H9 (cell line): ENCODE measurements around the gene MATN4. TPM values are rescaled to one million over a fixed set of nuclear protein-coding genes. Genes with fewer than 3 reads are reported as not detected.

Experiments
- DNase-seq: peaks from one replicate; pipeline ENCODE4 v3.0.0-alpha.2; 2017
- H2AFZ ChIP-seq: one replicate; pipeline ENCODE4 v1.6.1; 2013; ENCODE audit warnings: mild to moderate bottlenecking, low read length, control low read depth, moderate library complexity
- H2AK5ac ChIP-seq: 2 replicates; pipeline ENCODE4 v1.6.1; 2013; ENCODE audit warnings: low read length, control low read depth, mixed read lengths; ENCODE audit not compliant: insufficient read length
- H2BK120ac ChIP-seq: one replicate; pipeline ENCODE4 v1.6.1; 2013; ENCODE audit warnings: low read depth, mild to moderate bottlenecking, low read length, control low read depth, inconsistent platforms; ENCODE audit not compliant: poor library complexity, severe bottlenecking
- H2BK12ac ChIP-seq: 2 replicates; pipeline ENCODE4 v1.6.1; 2013; ENCODE audit warnings: low read length, control low read depth, mixed read lengths, low read depth; ENCODE audit not compliant: insufficient read length
- H2BK15ac ChIP-seq: 2 replicates; pipeline ENCODE4 v1.6.1; 2013; ENCODE audit warnings: low read depth, low read length, control low read depth
- H2BK20ac ChIP-seq: one replicate; pipeline ENCODE4 v1.6.1; 2013; ENCODE audit warnings: low read depth, mild to moderate bottlenecking, low read length, control low read depth, inconsistent platforms; ENCODE audit not compliant: poor library complexity, severe bottlenecking
- H2BK5ac ChIP-seq: 2 replicates; pipeline ENCODE4 v1.6.1; 2013; ENCODE audit warnings: low read length, control low read depth, mixed read lengths; ENCODE audit not compliant: insufficient read length
- H3K14ac ChIP-seq: 2 replicates; pipeline ENCODE4 v1.6.1; 2013; ENCODE audit warnings: low read length, control low read depth; ENCODE audit not compliant: insufficient read depth
- H3K18ac ChIP-seq: 2 replicates; pipeline ENCODE4 v1.6.1; 2013; ENCODE audit warnings: low read depth, mild to moderate bottlenecking, mixed read lengths, low read length, control low read depth; ENCODE audit not compliant: insufficient read length
- H3K23ac ChIP-seq: 2 replicates; pipeline ENCODE4 v1.6.1; 2013; ENCODE audit warnings: low read length, control low read depth, mixed read lengths, low read depth; ENCODE audit not compliant: insufficient read length
- H3K23me2 ChIP-seq: 2 replicates; pipeline ENCODE4 v1.6.1; 2013; ENCODE audit warnings: low read depth, mild to moderate bottlenecking, mixed read lengths, low read length, control low read depth; ENCODE audit not compliant: insufficient read length, poor library complexity, severe bottlenecking
- H3K27ac ChIP-seq: 2 replicates; pipeline ENCODE4 v1.5.1; 2013; ENCODE audit warnings: low read length, control low read depth, mixed read lengths, low read depth; ENCODE audit not compliant: insufficient read length
- H3K27me3 ChIP-seq: 2 replicates; pipeline ENCODE4 v1.6.1; 2013; ENCODE audit warnings: low read length, control low read depth, inconsistent platforms; ENCODE audit not compliant: insufficient read depth
- H3K4ac ChIP-seq: 2 replicates; pipeline ENCODE4 v1.6.1; 2013; ENCODE audit warnings: low read depth, mild to moderate bottlenecking, control low read depth, inconsistent platforms, low read length, moderate library complexity
- H3K4me1 ChIP-seq: 2 replicates; pipeline ENCODE4 v1.6.1; 2013; ENCODE audit warnings: low read length, control low read depth, inconsistent platforms; ENCODE audit not compliant: insufficient read depth
- H3K4me2 ChIP-seq: 2 replicates; pipeline ENCODE4 v1.6.1; 2013; ENCODE audit warnings: low read length, control low read depth, mixed read lengths; ENCODE audit not compliant: insufficient read length, insufficient read depth
- H3K56ac ChIP-seq: 2 replicates; pipeline ENCODE4 v1.6.1; 2013; ENCODE audit warnings: low read depth, mild to moderate bottlenecking, mixed read lengths, low read length, control low read depth; ENCODE audit not compliant: insufficient read length
- H3K79me1 ChIP-seq: 2 replicates; pipeline ENCODE4 v1.6.1; 2013; ENCODE audit warnings: low read depth, mild to moderate bottlenecking, moderate library complexity, low read length, control low read depth, inconsistent platforms; ENCODE audit not compliant: insufficient read depth, poor library complexity, severe bottlenecking
- H3K79me2 ChIP-seq: 2 replicates; pipeline ENCODE4 v1.6.1; 2013; ENCODE audit warnings: low read length, control low read depth, inconsistent platforms; ENCODE audit not compliant: insufficient read depth
- H3K9ac ChIP-seq: 2 replicates; pipeline ENCODE4 v1.6.1; 2013; ENCODE audit warnings: low read length, control low read depth, mixed read lengths; ENCODE audit not compliant: insufficient read length; ENCODE audit errors: extremely low read depth
- H3K9me3 ChIP-seq: one replicate; pipeline ENCODE4 v1.6.1; 2013; ENCODE audit warnings: low read depth, low read length, inconsistent platforms; ENCODE audit not compliant: control insufficient read depth
- H3T11ph ChIP-seq: one replicate; pipeline ENCODE4 v1.6.1; 2013; ENCODE audit warnings: mild to moderate bottlenecking, low read length, control low read depth, inconsistent platforms
- H4K20me1 ChIP-seq: one replicate; pipeline ENCODE4 v1.6.1; 2013; ENCODE audit not compliant: control insufficient read depth, insufficient read length, insufficient read depth
- H4K5ac ChIP-seq: 2 replicates; pipeline ENCODE4 v1.6.1; 2013; ENCODE audit warnings: low read depth, mild to moderate bottlenecking, mixed read lengths, low read length, control low read depth; ENCODE audit not compliant: insufficient read length
- H4K8ac ChIP-seq: replicated peaks from 2 replicates; pipeline ENCODE4 v1.6.1; 2013; ENCODE audit warnings: low read length, control low read depth, mixed read lengths, low read depth; ENCODE audit not compliant: insufficient read length
- H4K91ac ChIP-seq: 2 replicates; pipeline ENCODE4 v1.6.1; 2013; ENCODE audit warnings: low read depth, mild to moderate bottlenecking, moderate library complexity, mixed read lengths, low read length, control low read depth; ENCODE audit not compliant: insufficient read length
- H3K27ac Mint-ChIP-seq, 3 experiments: 2 replicates in 2 of 3; 3 replicates in 1 of 3; pipeline ENCODE4 v1.8.0; 2020 to 2021; ENCODE audit warnings: mixed read lengths in 3 of 3, mild to moderate bottlenecking in 1 of 3, moderate library complexity in 1 of 3
- H3K27me3 Mint-ChIP-seq: 2 replicates; pipeline ENCODE4 v1.8.0; 2021; ENCODE audit warnings: low read depth, mild to moderate bottlenecking, moderate library complexity, mixed read lengths
- H3K36me3 Mint-ChIP-seq, 3 experiments: 2 replicates in 2 of 3; 3 replicates in 1 of 3; pipeline ENCODE4 v1.8.0; 2020 to 2021; ENCODE audit warnings: low read depth in 3 of 3, mixed read lengths in 3 of 3; ENCODE audit not compliant: insufficient read depth in 1 of 3
- H3K4me1 Mint-ChIP-seq, 2 experiments: 2 replicates each; pipeline ENCODE4 v1.8.0; 2020; ENCODE audit warnings: mixed read lengths in 2 of 2
- H3K4me3 Mint-ChIP-seq, 2 experiments: 2 replicates in 1 of 2; 3 replicates in 1 of 2; pipeline ENCODE4 v1.8.0; 2020 to 2021; ENCODE audit warnings: mild to moderate bottlenecking in 2 of 2, mixed read lengths in 2 of 2, moderate library complexity in 1 of 2
- H3K9me3 Mint-ChIP-seq, 2 experiments: 2 replicates in 1 of 2; 3 replicates in 1 of 2; pipeline ENCODE4 v1.8.0; 2020; ENCODE audit warnings: mild to moderate bottlenecking in 2 of 2, mixed read lengths in 2 of 2, moderate library complexity in 1 of 2
- WGBS: extraction: QIAGEN DNeasy Blood & Tissue Kit; methylation state at CpG from one replicate; pipeline ENCODE4 v1.1.7; 2013; ENCODE audit warnings: missing lambda C conversion rate, low lambda C conversion rate, mixed read lengths; ENCODE audit not compliant: insufficient read length; ENCODE audit errors: extremely low coverage; 5-methylcytosine and 5-hydroxymethylcytosine counted together
- total RNA-seq: library from RNA; stranded (reverse); gene quantifications from 2 replicates; pipeline ENCODE4 v1.2.1, GENCODE V29; 2021
- TF ChIP-seq, protein P1 (sequence below): fragments of 200-600 bp; sonication (generic); conservative IDR thresholded peaks from 3 replicates; pipeline ENCODE4 v1.8.0; 2021; ENCODE audit warnings: antibody characterized with exemption, mild to moderate bottlenecking

MATN4 gene
- total RNA-seq, 1 experiment from 2014 or later, result 0.11 TPM

- Histone ChIP-seq H3K9ac (no peak overlapping the region), H3K4me1 (0 out of 2 replicates have a peak, but pooled peaks cover 6% of the 10 kb centered on the region), H3K18ac (no peak overlapping the region), H4K8ac (no peak overlapping the region), H4K91ac (no peak overlapping the region), H2BK5ac (no peak overlapping the region), H3K23ac (no peak overlapping the region), H3T11ph (no peak overlapping the region), H3K9me3 (no peaks in the 10 kb centered on the region), H2BK15ac (no peak overlapping the region), H2BK12ac (no peak overlapping the region), H2BK120ac (no peak overlapping the region), H2AK5ac (no peak overlapping the region), H3K14ac (no peak overlapping the region), H3K4ac (no peak overlapping the region), H4K5ac (no peak overlapping the region), H3K79me1 (no peaks in the 10 kb centered on the region), H3K56ac (no peak overlapping the region), H3K27me3 (no peaks in the 10 kb centered on the region; the same call in 1 of the 2 replicates), H4K20me1 (no peaks in the 10 kb centered on the region), H3K4me2 (no peak overlapping the region), H3K23me2 (no peaks in the 10 kb centered on the region), H2BK20ac (no peak overlapping the region), H2AFZ (no peak overlapping the region), H3K27ac (no peak overlapping the region), H3K79me2 (no peaks in the 10 kb centered on the region)
- Mint-ChIP-seq H3K27ac (no peak overlapping the region), H3K27me3 (peaks cover 15% of the 10 kb centered on the region), H3K4me3 (no peak overlapping the region), H3K9me3 (no peaks in the 10 kb centered on the region), H3K36me3 (no peaks in the 10 kb centered on the region), H3K4me1 (peaks cover 15 to 17% of the 10 kb centered on the region in 2 experiments)
- no peak for DNase-seq
- WGBS, result no CpG with 5 or more reads among the region's 4 CpGs
- TF ChIP-seq, protein P1, sequence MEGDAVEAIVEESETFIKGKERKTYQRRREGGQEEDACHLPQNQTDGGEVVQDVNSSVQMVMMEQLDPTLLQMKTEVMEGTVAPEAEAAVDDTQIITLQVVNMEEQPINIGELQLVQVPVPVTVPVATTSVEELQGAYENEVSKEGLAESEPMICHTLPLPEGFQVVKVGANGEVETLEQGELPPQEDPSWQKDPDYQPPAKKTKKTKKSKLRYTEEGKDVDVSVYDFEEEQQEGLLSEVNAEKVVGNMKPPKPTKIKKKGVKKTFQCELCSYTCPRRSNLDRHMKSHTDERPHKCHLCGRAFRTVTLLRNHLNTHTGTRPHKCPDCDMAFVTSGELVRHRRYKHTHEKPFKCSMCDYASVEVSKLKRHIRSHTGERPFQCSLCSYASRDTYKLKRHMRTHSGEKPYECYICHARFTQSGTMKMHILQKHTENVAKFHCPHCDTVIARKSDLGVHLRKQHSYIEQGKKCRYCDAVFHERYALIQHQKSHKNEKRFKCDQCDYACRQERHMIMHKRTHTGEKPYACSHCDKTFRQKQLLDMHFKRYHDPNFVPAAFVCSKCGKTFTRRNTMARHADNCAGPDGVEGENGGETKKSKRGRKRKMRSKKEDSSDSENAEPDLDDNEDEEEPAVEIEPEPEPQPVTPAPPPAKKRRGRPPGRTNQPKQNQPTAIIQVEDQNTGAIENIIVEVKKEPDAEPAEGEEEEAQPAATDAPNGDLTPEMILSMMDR, result no peak
Measured at GRCh38 chr20:45269754-45270270, 38.3 kb downstream of the MATN4 start.
